Activated CD4-positive, alpha-beta T cell treated with anti-CD3 and anti-CD28 coated beads, Interleukin-2, amount 10 ng/mL, durations not matched to agents 24 days and 14 days (primary cell): ENCODE data around the gene CDK12. TPM values are rescaled to one million over a fixed set of nuclear protein-coding genes. Genes with fewer than 3 reads are reported as not detected.
"Not testable (repeated sequence)": the region's sequence is repeated elsewhere in the genome, so short reads cannot be mapped to it uniquely, and the experiment has no call there.

ENCODE experiments used
- DNase-seq: peaks from one replicate; pipeline ENCODE4 v3.0.0; 2022
- H3K27ac Mint-ChIP-seq: one replicate; pipeline ENCODE4 v1.8.0; 2022; ENCODE audit warnings: mild to moderate bottlenecking, mixed read lengths
- H3K27me3 Mint-ChIP-seq: one replicate; pipeline ENCODE4 v1.8.0; 2022; ENCODE audit warnings: mixed read lengths
- H3K36me3 Mint-ChIP-seq: one replicate; pipeline ENCODE4 v1.8.0; 2022; ENCODE audit warnings: low read depth, mild to moderate bottlenecking, mixed read lengths
- H3K4me1 Mint-ChIP-seq: one replicate; pipeline ENCODE4 v1.8.0; 2021; ENCODE audit warnings: mixed read lengths
- H3K4me3 Mint-ChIP-seq: one replicate; pipeline ENCODE4 v1.8.0; 2022; ENCODE audit warnings: mild to moderate bottlenecking, moderate library complexity, mixed read lengths
- H3K9me3 Mint-ChIP-seq: one replicate; pipeline ENCODE4 v1.8.0; 2021; ENCODE audit warnings: mixed read lengths
- intact Hi-C: fragments of 100-400 bp; cut with micrococcal nuclease; formaldehyde crosslinking; loops from one replicate; pipeline ENCODE4 v1.15.1; 2023
- total RNA-seq: library from RNA; stranded (reverse); gene quantifications from 2 replicates; pipeline ENCODE4 v1.2.3, GENCODE V29; 2022

Gene CDK12
- total RNA-seq, 1 donor from 2014 or later, result 89.1 TPM

DNA sequence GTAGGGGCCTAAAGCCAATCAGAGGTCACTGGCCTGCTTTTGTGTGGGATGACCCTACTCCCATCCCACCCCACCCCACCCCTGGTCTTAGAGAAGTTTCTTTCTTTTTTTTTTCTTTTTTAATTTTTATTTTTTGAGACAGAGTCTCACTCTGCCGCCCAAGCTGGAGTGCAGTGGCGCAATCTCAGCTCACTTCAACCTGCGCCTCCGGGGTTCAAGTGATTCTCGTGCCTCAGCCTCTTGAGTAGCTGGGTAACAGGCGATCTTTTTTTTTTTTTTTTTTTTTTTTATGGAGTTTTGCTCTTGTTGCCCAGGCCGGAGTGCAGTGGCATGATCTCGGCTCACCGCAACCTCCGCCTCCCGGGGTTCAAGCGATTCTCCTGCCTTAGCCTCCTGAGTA lies 83.1 kb downstream of the CDK12 start:
- H3K27ac Mint-ChIP-seq, H3K4me1 Mint-ChIP-seq, H3K27me3 Mint-ChIP-seq, DNase-seq, intact Hi-C loops, H3K9me3 Mint-ChIP-seq, H3K4me3 Mint-ChIP-seq: not testable (repeated sequence)
- H3K36me3 Mint-ChIP-seq, result peaks cover 22% of the 10 kb centered on the region

- Mint-ChIP-seq H3K9me3 (no peaks in the 10 kb centered on the region), H3K36me3 (peaks cover 40% of the 10 kb centered on the region), H3K27ac (no peak overlapping the region), H3K4me3 (no peak overlapping the region), H3K4me1 (no peaks in the 10 kb centered on the region), H3K27me3 (no peaks in the 10 kb centered on the region)
- DNase-seq, result peak; percentile 93
- intact Hi-C loops, result loop anchor here (1.0 kb wide), 1 partner anchor 75 kb away; no protein-coding TSS in a partner anchor
Measured at GRCh38 chr17:39547713-39548478, 86.6 kb downstream of the CDK12 start.

- no peak overlapping the region for H3K27ac Mint-ChIP-seq
- intact Hi-C loops, result loop anchor here (1.0 kb wide), 1 partner anchor 75 kb away; no protein-coding TSS in a partner anchor
- no peaks in the 10 kb centered on the region for H3K9me3 Mint-ChIP-seq
- DNase-seq, result no peak
- H3K36me3 Mint-ChIP-seq, result peaks cover 46% of the 10 kb centered on the region
- peaks cover 3% of the 10 kb centered on the region for H3K4me1 Mint-ChIP-seq
- no peak overlapping the region for H3K4me3 Mint-ChIP-seq
- no peaks in the 10 kb centered on the region for H3K27me3 Mint-ChIP-seq
Measured at GRCh38 chr17:39548494-39549225, 87.4 kb downstream of the CDK12 start.

DNA sequence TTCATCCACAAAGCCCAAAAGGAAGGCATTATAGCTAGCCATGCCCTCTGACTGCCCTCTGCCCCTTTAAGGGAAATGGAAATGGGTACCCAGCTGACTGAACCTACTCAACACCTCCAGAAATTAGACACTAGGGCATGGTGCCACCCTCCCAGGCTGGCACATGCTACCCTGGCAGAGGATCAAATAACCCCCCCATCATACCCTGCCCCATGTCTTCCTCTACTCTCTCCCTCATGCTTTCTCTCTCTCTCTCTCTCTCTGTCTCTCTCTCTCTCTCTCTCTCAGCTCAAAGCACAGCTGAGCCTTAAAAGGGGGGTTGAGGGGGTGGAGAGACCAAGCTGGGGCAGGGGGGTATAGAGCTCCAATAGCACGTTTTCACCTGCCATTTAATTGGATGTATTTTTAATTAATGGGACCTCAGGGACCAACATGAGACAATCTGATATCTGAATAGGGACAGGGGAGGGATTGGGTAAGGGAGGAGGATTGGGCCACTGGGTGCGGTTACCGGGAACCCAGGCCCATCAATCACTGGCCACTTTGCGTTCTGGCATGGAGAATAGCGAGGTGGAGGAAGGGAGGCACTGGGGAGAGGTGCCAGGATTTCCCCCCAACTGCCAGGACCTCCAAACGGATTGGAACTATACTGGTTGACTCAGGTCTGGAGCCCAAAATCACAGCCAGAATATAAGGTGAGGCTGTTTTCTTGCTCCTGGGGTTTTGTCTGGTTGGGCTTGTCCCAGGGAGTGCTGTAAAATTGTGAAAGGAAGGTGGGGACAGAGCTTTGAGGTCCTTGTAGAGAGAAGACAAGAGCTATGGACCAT lies 88.7 kb downstream of the CDK12 start:
- Mint-ChIP-seq H3K4me3 (no peak overlapping the region), H3K27ac (no peak overlapping the region), H3K36me3 (peaks cover 48% of the 10 kb centered on the region), H3K4me1 (peaks cover 4% of the 10 kb centered on the region), H3K27me3 (no peaks in the 10 kb centered on the region), H3K9me3 (no peaks in the 10 kb centered on the region)
- intact Hi-C loops, result no loop called here
- no peak for DNase-seq

DNA sequence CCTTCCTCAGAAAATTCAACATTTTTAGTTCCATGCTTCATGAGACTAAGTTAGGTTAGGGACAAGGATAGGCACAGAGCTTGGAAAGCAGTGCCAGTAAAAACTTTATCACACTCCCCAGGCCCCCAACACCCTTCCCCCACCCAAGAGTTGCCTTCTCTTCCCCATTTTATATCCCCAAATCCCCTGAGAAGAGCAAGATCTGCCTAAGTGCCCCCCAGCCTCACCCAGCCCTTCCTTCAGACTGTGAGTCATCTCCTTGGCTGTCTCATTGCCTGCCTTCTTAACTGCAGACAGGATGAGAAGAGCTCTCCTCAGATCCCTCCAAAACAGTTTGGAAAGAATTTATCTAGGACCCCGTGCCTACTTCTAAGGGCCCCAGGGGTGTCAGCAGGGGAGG lies 90.6 kb downstream of the CDK12 start:
- H3K27me3 Mint-ChIP-seq, result no peaks in the 10 kb centered on the region
- H3K4me1 Mint-ChIP-seq, result peaks cover 4% of the 10 kb centered on the region
- intact Hi-C loops, result no loop called here
- no peaks in the 10 kb centered on the region for H3K9me3 Mint-ChIP-seq
- H3K4me3 Mint-ChIP-seq, result no peak overlapping the region
- H3K36me3 Mint-ChIP-seq, result peaks cover 56% of the 10 kb centered on the region
- DNase-seq, result no peak
- no peak overlapping the region for H3K27ac Mint-ChIP-seq

DNA sequence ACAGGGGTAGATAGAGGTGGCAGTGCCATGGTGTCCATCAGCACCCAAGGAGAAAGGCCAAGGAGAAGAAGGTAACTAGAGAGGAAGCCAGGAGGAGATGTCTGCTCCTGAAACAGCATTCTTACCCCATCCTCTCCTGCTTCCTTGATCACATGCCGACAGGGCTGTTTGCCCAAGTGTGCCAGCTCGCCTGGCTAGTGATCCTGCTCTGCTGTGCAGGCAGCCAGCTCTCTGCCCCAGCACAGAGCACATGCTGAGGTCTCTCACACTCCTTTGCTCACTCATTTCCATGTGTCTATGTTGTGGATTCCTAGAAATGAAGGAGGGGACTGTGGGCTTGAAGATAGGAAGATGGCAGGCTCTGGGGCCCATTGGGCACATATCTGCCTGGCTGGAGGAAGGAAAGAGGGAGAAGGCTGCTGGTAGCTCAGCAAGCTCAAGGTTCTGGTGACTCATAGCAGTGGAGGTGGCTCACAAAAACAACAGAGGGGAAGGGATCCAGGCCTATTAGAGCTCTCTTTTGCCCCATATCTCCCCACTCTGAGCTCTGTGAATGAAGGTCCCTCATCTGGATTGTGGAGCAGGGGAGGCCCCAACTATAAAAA lies 92.2 kb downstream of the CDK12 start:
- H3K9me3 Mint-ChIP-seq, result no peaks in the 10 kb centered on the region
- peaks cover 4% of the 10 kb centered on the region for H3K4me1 Mint-ChIP-seq
- intact Hi-C loops, result no loop called here
- H3K27me3 Mint-ChIP-seq, result no peaks in the 10 kb centered on the region
- no peak overlapping the region for H3K27ac Mint-ChIP-seq
- peaks cover 56% of the 10 kb centered on the region for H3K36me3 Mint-ChIP-seq
- H3K4me3 Mint-ChIP-seq, result no peak overlapping the region
- DNase-seq, result no peak

DNA sequence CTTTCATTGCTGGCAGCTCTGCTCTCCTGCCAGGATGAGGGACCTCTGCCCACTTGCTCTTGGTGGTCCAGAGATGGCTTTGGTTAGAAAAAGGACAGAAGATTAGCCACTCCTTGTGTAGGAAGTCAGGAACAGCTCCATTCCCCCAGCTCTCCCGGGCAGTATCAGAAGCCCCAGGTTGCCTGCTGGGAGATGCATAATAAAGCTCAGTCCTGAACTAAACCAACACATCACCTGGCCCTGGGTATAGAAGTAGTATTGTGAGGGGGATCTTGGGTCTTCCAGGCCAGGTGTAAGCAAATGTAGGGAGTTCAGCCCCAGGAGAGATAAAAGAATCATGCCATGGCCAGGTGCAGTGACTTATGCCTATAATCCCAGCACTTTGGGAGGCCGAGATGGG lies 94.1 kb downstream of the CDK12 start:
- peaks cover 48% of the 10 kb centered on the region for H3K36me3 Mint-ChIP-seq

DNA sequence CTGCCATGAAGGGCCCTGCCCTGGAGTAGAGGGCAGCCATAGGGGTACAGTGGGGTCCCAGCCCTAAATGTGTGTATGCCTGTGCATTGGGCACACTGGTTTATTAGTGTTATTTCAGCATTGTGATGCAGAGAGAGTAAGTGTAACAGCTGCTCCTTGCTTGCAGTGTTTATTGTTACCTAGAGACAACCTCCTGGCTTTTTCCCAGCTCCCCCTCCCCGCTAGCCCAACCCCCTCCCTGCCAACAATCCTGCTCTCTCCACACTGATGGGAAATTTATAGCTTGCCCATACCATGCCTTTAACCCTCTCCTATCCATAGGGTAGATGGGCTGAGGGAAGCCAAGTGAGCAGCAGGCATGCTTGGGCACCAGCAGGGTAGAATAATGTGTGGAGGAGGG lies 95.1 kb downstream of the CDK12 start:
- H3K36me3 Mint-ChIP-seq, result peaks cover 43% of the 10 kb centered on the region
- no peaks in the 10 kb centered on the region for H3K9me3 Mint-ChIP-seq
- no peak overlapping the region for H3K27ac Mint-ChIP-seq
- no peaks in the 10 kb centered on the region for H3K27me3 Mint-ChIP-seq
- DNase-seq, result no peak
- peaks cover 4% of the 10 kb centered on the region for H3K4me1 Mint-ChIP-seq
- intact Hi-C loops, result no loop called here
- no peak overlapping the region for H3K4me3 Mint-ChIP-seq

More for the DNA sequence above, 94.1 kb downstream of the CDK12 start:
- Mint-ChIP-seq H3K27me3 (no peaks in the 10 kb centered on the region), H3K4me1 (peaks cover 4% of the 10 kb centered on the region), H3K27ac (no peak overlapping the region), H3K4me3 (no peak overlapping the region), H3K9me3 (no peaks in the 10 kb centered on the region)
- intact Hi-C loops, result no loop called here
- no peak for DNase-seq

DNA sequence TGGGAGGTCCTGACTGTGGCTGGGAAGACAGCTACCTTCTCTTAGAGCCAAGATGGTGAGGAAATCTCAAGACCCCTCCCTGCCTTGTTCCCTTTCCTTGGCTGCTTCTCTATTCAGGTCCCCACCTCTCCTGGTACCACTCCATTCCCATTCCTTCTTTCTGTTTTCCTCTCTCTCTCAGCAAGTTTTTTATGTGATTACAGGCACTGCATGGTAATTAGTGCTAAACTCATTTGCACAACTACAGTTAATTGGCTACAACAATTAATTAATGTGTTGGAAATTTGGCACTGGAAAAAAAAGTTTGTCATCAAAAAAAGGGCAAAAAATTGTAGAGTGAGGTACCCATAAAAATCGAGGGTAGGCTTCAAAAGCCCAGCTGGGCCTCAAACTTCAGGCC lies 101.1 kb downstream of the CDK12 start:
- H3K27ac Mint-ChIP-seq, result no peak overlapping the region
- no peaks in the 10 kb centered on the region for H3K9me3 Mint-ChIP-seq
- H3K4me1 Mint-ChIP-seq, result no peaks in the 10 kb centered on the region
- H3K27me3 Mint-ChIP-seq, result no peaks in the 10 kb centered on the region
- H3K36me3 Mint-ChIP-seq, result peaks cover 33% of the 10 kb centered on the region
- intact Hi-C loops, result no loop called here
- DNase-seq, result no peak
- no peak overlapping the region for H3K4me3 Mint-ChIP-seq

GRCh38 chr17:39562976-39563375 lies 101.7 kb downstream of the CDK12 start:
- H3K4me3 Mint-ChIP-seq, result no peak overlapping the region
- no peaks in the 10 kb centered on the region for H3K4me1 Mint-ChIP-seq
- intact Hi-C loops, result no loop called here
- H3K9me3 Mint-ChIP-seq, result no peaks in the 10 kb centered on the region
- H3K27ac Mint-ChIP-seq, result no peak overlapping the region
- H3K36me3 Mint-ChIP-seq, result peaks cover 35% of the 10 kb centered on the region
- DNase-seq, result no peak
- H3K27me3 Mint-ChIP-seq, result no peaks in the 10 kb centered on the region

GRCh38 chr17:39563476-39563875 lies 102.2 kb downstream of the CDK12 start:
- Mint-ChIP-seq H3K36me3 (peaks cover 39% of the 10 kb centered on the region), H3K4me1 (no peaks in the 10 kb centered on the region), H3K4me3 (no peak overlapping the region), H3K9me3 (no peaks in the 10 kb centered on the region), H3K27me3 (no peaks in the 10 kb centered on the region), H3K27ac (no peak overlapping the region)
- no peak for DNase-seq
- intact Hi-C loops, result no loop called here

DNA sequence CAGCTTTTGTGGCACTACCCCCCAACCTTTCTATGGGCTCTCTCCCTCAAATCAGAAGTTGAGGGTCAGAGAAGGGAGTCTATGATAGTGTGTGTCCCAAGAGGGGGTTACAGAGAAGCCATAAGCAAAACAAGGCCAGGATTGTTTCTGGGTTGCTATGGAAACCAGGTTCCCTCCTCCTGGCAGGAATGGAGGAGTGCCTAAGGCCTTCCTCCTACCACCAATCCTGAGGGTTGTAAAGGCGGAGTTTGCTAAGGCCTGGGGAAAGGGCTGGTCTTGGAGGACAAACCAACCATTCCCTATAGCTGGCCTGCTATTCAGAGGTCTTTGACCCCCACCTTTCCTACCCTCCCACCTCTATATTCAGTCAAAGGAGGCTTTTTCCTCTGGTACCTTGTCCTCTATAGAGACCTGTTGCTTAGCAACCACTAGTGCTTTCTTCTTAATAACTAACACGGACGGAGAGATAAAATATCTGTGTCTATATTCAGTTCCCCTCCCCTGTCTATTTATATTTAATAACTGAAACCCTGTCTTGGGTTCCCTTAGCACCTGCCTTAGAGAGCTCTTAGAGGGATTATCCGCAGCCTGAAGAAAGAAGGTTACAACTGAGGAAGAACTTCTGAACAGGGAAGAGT lies 103.0 kb downstream of the CDK12 start:
- Mint-ChIP-seq H3K4me1 (no peaks in the 10 kb centered on the region), H3K4me3 (no peak overlapping the region), H3K9me3 (no peaks in the 10 kb centered on the region), H3K27ac (no peak overlapping the region), H3K27me3 (no peaks in the 10 kb centered on the region), H3K36me3 (peaks cover 43% of the 10 kb centered on the region)
- no peak for DNase-seq
- intact Hi-C loops, result no loop called here

GRCh38 chr17:39566094-39566850 lies 105.0 kb downstream of the CDK12 start:
- Mint-ChIP-seq H3K4me3 (no peak overlapping the region), H3K4me1 (no peaks in the 10 kb centered on the region), H3K27ac (no peak overlapping the region), H3K27me3 (no peaks in the 10 kb centered on the region), H3K9me3 (peaks cover 4% of the 10 kb centered on the region), H3K36me3 (peaks cover 54% of the 10 kb centered on the region)
- no peak for DNase-seq
- intact Hi-C loops, result no loop called here
